GM19238 (cell line): ENCODE measurements around the gene MED9.

Source experiments
- DNase-seq: peaks from one replicate; pipeline ENCODE4 v3.0.0; 2011; ENCODE audit warnings: low spot score; ENCODE audit not compliant: insufficient read length

MED9 gene

GRCh38 chr17:17503566-17504130 is 26.8 kb downstream of the MED9 start:
- no peak for DNase-seq

DNA sequence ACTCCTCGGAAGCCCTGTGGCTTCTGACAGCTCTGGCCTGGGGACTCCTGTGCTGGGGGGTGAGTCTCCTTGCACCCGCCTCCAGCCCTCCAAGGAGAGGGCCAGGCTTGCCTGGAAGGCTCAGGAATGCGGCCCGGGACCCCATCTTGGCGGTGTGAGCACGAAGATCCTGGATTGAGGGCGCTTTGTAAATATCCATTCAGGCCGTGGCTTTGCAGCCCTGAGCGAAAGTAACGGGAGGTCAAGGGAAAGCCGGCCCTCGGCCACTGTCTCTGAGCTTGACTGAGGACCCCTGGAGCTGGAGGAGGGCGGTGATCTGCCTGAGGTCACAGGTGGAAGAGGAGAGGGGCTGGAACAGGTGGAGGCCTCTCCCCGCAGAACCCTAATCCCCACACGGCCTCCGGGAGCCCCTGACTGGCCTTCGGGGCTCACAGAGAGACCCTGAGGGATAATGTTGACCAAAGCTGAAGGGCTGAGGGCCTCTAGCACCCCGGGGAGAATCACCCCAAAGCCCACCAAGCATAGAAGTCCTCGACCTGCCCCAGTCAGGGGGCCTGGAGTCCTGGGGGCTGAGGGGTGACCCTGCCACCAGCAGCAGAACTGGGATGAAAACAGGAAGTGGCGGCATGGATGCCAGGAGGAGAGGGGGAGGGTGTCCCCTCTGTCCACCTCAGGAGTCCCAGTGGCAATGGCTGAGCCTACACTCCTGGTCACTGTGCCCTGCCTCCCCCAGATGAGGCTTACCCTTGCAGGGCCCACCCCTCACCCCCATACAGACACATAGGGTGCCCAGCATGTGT is 27.7 kb downstream of the MED9 start:
- no peak for DNase-seq

DNA sequence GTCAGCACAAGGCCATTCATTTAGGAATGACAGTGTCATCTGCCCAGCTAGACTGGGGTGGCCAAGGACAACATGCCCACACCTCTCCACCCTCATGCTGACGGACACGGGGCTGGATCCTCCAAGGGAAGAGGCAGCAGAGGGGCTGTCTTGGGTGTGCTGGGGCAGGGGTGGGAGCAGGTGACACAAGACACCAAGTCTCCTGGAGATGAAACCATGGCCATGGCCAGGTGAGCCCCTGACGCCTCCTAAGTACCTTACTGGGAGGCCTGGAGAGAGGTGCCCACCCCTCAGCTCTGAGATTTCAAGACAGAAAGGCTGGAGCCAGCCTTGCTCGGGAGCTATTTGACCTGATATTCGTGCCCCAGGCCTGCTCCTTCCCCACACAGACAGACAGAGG is 28.4 kb downstream of the MED9 start:
- DNase-seq = no peak

GRCh38 chr17:17505610-17506171 is 28.9 kb downstream of the MED9 start:
- DNase-seq = no peak

- DNase-seq = no peak
Measured at GRCh38 chr17:17506181-17506741, 29.5 kb downstream of the MED9 start.

DNA sequence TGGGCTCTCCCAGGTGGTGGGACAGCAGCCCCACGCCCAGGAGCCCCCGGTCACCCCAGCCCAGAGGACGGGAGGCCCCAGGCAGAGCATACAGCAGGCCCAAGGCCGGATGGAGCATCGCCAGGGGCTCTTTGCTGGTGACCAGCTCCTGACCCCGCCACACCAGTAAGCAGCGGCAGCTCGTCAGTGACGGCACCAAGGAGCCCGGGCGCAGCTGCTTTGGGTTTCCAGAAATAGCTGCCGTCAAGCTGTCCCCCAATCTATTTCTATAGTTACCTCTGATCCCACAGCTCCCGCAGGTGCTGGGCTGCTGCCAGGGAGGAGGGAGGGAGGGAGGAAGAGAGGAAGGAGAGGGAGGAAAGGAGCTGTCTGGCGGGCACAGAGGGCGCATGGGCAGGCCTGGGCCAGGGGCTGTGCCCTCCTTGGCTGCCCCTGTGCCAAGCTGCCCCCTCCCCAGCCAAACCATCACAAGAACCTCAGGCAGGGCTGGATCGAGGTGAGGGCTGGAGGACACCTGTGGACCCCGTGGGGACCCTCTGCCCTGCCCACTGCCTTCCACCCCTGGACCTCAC is 30.2 kb downstream of the MED9 start:
- DNase-seq = no peak

- no peak for DNase-seq
Measured at GRCh38 chr17:17507465-17508011, 30.7 kb downstream of the MED9 start.

GRCh38 chr17:17508019-17508535 is 31.3 kb downstream of the MED9 start:
- DNase-seq = no peak

DNA sequence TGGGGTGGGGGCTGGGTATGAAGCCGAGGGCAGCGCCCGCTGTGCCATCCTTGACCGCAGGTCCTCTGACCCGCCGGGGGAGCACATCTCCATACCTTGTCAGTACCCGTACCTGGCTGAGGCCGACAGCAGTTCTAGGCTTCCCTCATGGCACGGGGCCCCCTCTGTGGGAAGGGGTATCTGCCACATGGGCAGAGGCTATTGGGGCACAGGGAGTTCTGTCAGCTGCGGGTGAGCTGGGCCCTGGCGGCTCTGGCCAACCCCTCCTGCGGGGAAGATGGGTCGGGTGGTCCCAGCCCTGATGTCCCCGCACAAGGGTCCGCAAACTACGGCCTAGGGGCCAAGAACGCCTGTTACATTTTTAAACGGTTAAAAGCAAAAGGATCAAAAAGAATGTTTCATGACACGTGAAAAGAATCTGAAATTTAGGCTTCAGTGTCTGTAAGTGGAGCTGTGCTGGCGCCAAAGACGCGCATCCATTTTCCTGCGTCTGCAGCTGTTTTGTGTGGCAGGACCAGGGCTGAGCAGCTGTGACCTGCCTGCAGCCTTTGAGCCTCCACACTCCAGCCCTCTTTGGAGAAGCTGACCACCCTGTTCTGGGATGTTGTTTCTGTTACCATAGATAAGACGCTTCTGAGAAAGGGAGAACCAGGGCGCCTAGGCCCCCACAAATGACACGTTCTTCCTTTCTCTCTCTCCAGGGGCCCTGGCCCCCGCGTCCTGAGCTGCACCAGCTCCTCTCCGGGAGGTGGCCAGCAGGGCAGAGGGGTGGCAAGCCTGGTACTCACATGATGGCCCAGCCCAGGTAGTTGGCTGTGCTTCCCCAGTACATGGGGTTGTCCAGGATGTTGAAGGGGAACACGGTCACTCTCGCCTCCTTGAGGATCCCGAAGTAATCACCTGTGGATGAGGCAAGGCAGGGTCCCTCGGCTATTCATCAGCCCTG is 32.1 kb downstream of the MED9 start:
- DNase-seq = no peak

DNA sequence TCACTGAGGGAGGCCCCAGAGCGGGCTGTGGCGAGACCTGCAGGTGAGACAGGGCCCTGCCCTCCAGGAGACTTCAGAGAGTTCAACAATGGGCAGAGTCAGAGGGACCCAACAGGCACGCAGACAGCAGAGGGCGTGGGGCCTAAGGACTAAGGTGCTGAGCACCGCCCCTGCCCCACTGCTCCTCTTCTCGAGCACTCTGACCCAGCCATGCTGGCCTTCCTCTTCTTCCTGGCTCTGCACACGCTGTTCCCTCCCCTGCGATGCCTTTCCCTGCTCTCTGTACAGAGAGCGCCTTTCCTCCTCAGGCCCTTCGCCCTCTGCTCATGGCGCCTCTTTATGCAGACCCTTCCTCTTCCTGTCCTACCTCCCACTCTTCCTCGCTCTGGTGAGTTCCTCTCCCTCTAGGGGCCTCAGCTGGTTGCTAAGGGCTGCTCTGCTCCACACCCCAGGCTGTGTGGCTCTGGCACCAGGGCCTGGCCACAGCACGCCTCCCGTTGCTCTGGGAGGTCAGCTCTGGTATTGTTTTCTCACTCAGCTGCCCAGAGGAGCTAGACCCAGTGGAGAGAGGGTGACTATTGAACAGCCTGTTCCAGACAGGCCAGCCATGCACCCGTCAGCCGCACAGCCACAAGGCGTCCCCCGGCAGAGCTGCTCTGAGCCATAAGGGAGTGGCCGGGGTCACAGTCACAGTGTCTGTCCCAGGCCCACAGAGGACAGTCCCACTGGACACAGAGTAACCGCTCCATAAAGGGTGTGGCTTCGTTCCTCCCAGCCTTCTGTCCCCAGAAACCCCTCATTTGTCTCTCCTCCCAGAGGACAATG is 33.0 kb downstream of the MED9 start:
- DNase-seq = no peak

DNA sequence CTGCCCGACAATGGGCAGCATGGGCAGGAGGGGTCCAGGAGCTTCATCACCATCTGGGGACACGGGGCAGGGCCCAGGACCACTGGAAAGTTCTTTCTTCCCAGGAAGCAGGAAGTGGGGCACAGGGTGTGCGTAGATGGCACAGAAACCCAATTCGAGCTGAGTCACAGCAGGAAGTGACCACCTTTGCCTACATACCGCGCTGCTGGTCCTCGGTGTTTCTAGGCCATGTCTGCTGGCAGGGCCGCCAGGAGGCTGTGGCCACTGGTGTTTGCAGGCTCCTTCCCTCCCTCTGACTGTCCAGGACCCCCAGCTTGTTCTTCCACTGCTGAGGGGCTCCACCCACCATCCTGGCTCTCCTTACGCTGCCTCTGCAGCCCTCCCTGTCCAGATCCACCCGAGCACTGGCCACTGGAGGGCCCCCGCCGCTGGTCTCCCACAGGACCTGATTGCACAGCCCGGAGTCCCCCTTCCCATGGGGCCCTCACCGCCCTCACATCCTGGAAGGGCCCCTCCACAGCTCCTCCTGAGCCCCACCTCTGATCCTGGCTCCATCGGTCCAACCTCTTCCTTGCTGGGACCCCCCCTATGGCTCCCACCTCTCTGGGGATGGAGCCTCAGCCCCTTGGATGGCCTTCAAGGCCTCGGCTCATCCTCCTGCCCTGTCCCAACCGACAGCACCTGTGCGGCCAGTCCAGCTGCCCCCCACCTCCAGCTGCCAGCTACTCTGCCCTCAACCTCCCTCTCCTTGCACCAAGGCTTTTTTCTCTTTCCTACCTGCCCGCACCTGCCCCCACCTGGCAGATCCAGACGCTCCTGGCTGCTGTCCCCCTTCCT is 33.9 kb downstream of the MED9 start:
- DNase-seq = no peak

DNA sequence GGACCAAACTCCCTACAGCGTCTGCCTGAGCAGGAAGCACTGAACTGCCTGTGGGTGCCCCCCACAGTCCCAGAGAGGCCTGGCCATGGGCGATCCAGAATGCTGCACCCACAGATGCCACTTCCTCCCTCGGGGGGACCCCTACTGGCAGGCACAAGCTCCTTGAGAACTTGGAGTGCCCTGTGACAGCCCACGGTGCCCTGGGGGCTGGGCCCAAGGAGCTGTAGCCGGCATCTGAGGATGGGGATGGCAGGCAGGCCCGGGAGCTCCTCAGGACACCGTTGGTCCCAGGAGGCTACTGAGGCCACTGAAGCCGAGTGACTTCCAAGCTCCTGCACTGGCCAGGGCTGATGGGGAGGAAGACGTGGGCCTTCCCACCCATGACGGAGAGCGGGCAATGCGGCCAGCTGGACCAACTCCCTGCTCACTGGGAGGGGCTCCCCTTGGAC is 34.5 kb downstream of the MED9 start:
- no peak for DNase-seq

- DNase-seq = no peak
Measured at GRCh38 chr17:17511881-17512858, 35.4 kb downstream of the MED9 start.

DNA sequence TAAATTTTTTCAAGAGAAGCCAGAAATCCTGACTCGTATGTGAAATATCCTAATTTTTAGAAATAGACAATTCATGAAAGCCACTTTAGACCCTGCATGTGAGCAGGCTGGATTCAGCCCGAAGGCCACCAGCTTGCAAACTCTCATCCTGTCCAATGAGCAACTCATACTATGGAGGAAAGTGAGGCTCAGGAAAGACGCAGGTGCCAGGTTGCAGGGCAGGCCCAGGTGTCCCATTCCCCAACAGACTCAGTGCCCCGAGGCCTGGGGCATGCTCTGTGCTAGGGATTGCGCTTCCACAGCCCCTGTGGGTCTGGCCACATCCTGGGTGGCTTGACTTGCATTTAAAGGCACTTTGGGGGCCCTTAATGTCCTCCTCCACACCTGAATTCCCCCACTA is 36.1 kb downstream of the MED9 start:
- DNase-seq = no peak

DNA sequence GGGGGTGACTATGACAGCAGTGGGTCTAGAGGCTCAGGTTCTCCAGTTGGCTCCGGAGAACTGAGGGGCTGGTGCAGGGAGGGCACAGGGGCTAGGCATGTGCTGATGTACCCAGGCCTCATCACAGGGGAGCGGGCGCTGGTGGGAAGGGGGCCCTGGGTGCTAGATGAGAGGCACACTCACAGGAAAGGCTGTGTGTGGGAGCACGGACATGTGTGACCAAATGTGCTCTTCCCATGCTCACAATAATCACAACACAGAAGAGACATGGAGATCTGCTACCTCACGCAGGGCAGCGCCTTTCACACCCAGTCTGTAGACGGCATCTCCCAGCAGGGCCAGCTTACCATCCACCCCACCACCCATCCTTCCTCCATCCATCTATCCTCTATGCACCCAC is 36.8 kb downstream of the MED9 start:
- DNase-seq = no peak

- no peak for DNase-seq
Measured at GRCh38 chr17:17514361-17514992, 37.7 kb downstream of the MED9 start.
